ENCODE measurements around the gene IL16.

DNA sequence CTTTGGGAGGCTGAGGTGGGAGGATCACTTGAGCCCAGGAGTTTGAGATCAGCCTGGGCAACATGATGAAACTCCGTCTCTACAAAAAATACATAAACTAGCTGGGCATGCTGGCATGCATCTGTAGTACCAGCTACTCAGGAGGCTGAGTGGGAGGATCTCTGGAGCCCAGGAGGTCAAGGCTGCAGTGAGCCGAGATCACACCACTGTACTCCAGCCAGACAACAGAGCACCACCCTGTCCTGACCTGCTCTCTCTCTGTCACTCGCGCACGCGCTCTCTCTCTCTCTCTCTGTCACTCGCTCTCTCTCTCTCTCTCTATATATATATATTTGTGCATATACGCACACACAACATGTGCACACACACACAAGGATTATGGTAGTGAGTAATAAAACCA is 61.8 kb downstream of the IL16 start:
- TF ChIP-seq, protein P1, sequence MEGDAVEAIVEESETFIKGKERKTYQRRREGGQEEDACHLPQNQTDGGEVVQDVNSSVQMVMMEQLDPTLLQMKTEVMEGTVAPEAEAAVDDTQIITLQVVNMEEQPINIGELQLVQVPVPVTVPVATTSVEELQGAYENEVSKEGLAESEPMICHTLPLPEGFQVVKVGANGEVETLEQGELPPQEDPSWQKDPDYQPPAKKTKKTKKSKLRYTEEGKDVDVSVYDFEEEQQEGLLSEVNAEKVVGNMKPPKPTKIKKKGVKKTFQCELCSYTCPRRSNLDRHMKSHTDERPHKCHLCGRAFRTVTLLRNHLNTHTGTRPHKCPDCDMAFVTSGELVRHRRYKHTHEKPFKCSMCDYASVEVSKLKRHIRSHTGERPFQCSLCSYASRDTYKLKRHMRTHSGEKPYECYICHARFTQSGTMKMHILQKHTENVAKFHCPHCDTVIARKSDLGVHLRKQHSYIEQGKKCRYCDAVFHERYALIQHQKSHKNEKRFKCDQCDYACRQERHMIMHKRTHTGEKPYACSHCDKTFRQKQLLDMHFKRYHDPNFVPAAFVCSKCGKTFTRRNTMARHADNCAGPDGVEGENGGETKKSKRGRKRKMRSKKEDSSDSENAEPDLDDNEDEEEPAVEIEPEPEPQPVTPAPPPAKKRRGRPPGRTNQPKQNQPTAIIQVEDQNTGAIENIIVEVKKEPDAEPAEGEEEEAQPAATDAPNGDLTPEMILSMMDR (conservative IDR thresholded peaks at IDR 0.05; ENCODE audit: low read depth, low read length): no peak
- TF ChIP-seq EZH2 (IDR thresholded peaks at IDR 0.05; ENCODE audit: borderline replicate concordance, low read depth, low read length, poor library complexity, severe bottlenecking): no peak
